ENCODE results near the gene MPG. TPM values are rescaled to one million over a fixed set of nuclear protein-coding genes. Genes with fewer than 3 reads are reported as not detected.

Gene MPG
- total and polyA plus RNA-seq, 10 of the 15 experiments (the other 5 are each of a cell fraction or from before 2014, with no cell fraction given): 0.32 to 193 (median 55.7) TPM

- TF ChIP-seq IRF5 (IDR thresholded peaks at IDR 0.05; ENCODE audit: borderline replicate concordance) (no peak), PBX3 (IDR thresholded peaks at IDR 0.05; ENCODE audit: insufficient replicate concordance, low read depth, low read length) (no peak), SIX5 (IDR thresholded peaks at IDR 0.05; ENCODE audit: low read depth, low read length, severe bottlenecking) (no peak)
Measured at GRCh38 chr16:60929-61878, 16.8 kb upstream of the MPG start (continued).

GRCh38 chr16:61879-62281, 16.1 kb upstream of the MPG start:
- SMC1A ChIA-PET (ENCODE audit: uncharacterized antibody, unreplicated experiment): interaction anchor here (6.4 kb wide), 1 partner anchor 34 kb away, joined by 77 read pairs; no protein-coding TSS in a partner anchor
- H3K4me3 ChIP-seq: no peak overlapping the region
- no TSS peak for BruUV-seq (replicated peaks)
- WGBS (ENCODE audit: insufficient coverage, insufficient replicate concordance, low lambda C conversion rate, missing lambda C conversion rate): 93% methylated on average over 26 of the region's 32 CpGs
- no peaks in the 10 kb centered on the region for H4K20me1 ChIP-seq (ENCODE audit: control insufficient read depth, insufficient read depth)
- RAD21 ChIA-PET (ENCODE audit: unreplicated experiment): interaction anchor here (6.5 kb wide), 1 partner anchor 34 kb away, joined by 132 read pairs; no protein-coding TSS in a partner anchor
- H3K4me1 ChIP-seq (ENCODE audit: control insufficient read depth, insufficient read depth, low read length): no peaks in the 10 kb centered on the region
- ATAC-seq (no peak), FAIRE-seq (no peak), DNase-seq (ENCODE audit: low read depth, low spot score) (no peak)
- POLR2A ChIA-PET: no interaction called here
- in situ Hi-C loops (cut with MboI): no loop called here
- intact Hi-C loops (cut with micrococcal nuclease; ENCODE audit: unreplicated experiment): no loop called here
- H3K27me3 ChIP-seq (replicated peaks in 1 of 2; ENCODE audit: control insufficient read depth in 2 of 2, insufficient read depth in 2 of 2, low read length in 1 of 2): no peaks in the 10 kb centered on the region
- H3K9ac ChIP-seq (ENCODE audit: control insufficient read depth, insufficient read depth, low read length): no peak overlapping the region
- H2AFZ ChIP-seq (ENCODE audit: control insufficient read depth, low read depth, low read length): no peak overlapping the region
- H3K27ac ChIP-seq (ENCODE audit: control insufficient read depth, insufficient read depth): no peak overlapping the region
- peaks cover 0 to 2% of the 10 kb centered on the region in 2 experiments; a peak in 2 of 4 replicates for H3K36me3 ChIP-seq (ENCODE audit: control insufficient read depth in 2 of 2, insufficient read depth in 2 of 2, low read length in 1 of 2)
- TF ChIP-seq KAT2A (conservative IDR thresholded peaks at IDR 0.05; ENCODE audit: control insufficient read depth, low read depth, low read length) (no peak), CBFB (IDR thresholded peaks at IDR 0.05; ENCODE audit: low read depth) (no peak), ZNF217 (IDR thresholded peaks at IDR 0.05) (no peak), E4F1 (IDR thresholded peaks at IDR 0.05; ENCODE audit: borderline replicate concordance, partially characterized antibody) (no peak), WRNIP1 (IDR thresholded peaks at IDR 0.05; ENCODE audit: borderline replicate concordance, low read depth, low read length) (no peak), HCFC1 (IDR thresholded peaks at IDR 0.05; ENCODE audit: low read length) (no peak), FOXK2 (IDR thresholded peaks at IDR 0.05) (no peak)
- CTCF ChIA-PET: interaction anchor here (14.2 kb wide), 1 partner anchor 35 kb away, joined by 319 read pairs; no protein-coding TSS in a partner anchor
- no peak overlapping the region for H3K4me2 ChIP-seq (ENCODE audit: control insufficient read depth, insufficient read depth)
- no peaks in the 10 kb centered on the region for H3K9me3 ChIP-seq (replicated peaks; ENCODE audit: control insufficient read depth, insufficient read depth, low read length)
- no peaks in the 10 kb centered on the region for H3K79me2 ChIP-seq (ENCODE audit: control insufficient read depth, insufficient read depth, low read length)

Data from GM12878 (cell line).